Testis (tissue), 2 donors: ENCODE results near the gene FREM1.

Experiments
- CTCF ChIP-seq, 3 experiments: fragments of 450-650 bp in 2 of 3; fragments of 200-600 bp in 1 of 3; sonication (generic) in 1 of 3; IDR thresholded peaks; one replicate each; pipeline ENCODE4 v1.5.1; 2016 to 2019; ENCODE audit warnings: antibody characterized with exemption in 3 of 3, mild to moderate bottlenecking in 2 of 3, moderate library complexity in 1 of 3
- POLR2A ChIP-seq: fragments of 450-650 bp; IDR thresholded peaks from one replicate; pipeline ENCODE4 v1.6.1; 2017; ENCODE audit warnings: antibody characterized with exemption, mild to moderate bottlenecking, moderate library complexity

DNA sequence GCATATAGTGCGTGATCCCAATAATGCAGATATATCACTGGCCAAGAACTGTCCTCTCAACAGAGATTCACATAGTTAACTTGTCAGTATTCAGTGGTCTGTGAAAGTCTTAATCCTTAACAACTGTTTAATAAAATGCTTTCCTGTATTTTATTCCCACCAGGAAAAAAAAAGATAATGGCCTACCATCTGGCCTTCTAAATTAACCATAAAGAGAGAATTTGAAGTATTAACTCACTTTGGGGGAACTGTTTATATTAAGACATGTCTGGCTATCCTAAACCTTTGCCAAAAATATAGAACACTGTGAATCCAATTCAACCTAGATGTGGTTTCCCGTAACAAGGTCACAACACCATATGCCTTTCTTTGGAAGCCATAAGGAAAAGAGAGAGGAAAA lies 818 bp upstream of the FREM1 start:
- no peak for TF ChIP-seq CTCF (IDR thresholded peaks at IDR 0.05)
- no peak for TF ChIP-seq POLR2A
